A673 (cell line): ENCODE measurements around the gene VIPR1.
"Not testable (repeated sequence)": the region's sequence is repeated elsewhere in the genome, so short reads cannot be mapped to it uniquely, and the experiment has no call there.

ENCODE experiments used
- CTCF ChIP-seq: fragments of 300-800, 200-600 bp; sonication (generic); conservative IDR thresholded peaks from 2 replicates; pipeline ENCODE4 v1.5.1; 2017; ENCODE audit warnings: low read depth, mild to moderate bottlenecking, antibody characterized with exemption, low read length, moderate library complexity, mixed read lengths
- EZH2 ChIP-seq: fragments of 200-600 bp; sonication (generic); IDR thresholded peaks from 2 replicates; pipeline ENCODE4 v1.6.1; 2017; ENCODE audit warnings: borderline replicate concordance, low read depth, mild to moderate bottlenecking, mixed read lengths, antibody characterized with exemption, low read length; ENCODE audit not compliant: poor library complexity, severe bottlenecking

GRCh38 chr3:42556817-42557216 lies 54.4 kb downstream of the VIPR1 start:
- TF ChIP-seq CTCF, EZH2: not testable (repeated sequence)
